HS-27A (cell line): ENCODE data around the gene RPS23.
"Not testable (repeated sequence)": the region's sequence is repeated elsewhere in the genome, so short reads cannot be mapped to it uniquely, and the experiment has no call there.

Experiments used
- DNase-seq: peaks from one replicate; pipeline ENCODE4 v3.0.0-alpha.2; 2012; ENCODE audit warnings: low read depth, missing footprints

RPS23 gene

DNA sequence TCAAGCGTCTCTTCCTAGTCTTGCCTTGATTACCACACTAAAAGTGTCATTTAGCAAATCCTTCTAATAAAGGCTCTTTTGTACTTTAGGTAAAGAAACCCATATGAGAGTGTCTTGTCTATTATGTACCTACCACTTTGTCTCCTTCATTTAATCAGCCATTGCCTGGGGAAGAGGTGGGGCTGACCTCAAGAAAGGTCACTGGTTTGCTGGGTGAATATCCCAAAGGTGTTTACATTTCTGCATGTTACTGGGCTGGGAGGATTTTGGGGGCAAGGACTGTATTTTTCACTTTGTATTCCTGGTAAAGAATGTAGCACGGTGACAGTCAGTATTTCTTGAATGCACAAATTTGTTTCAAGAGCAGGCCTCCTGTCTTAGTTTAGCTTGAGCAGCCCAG is 11.9 kb upstream of the RPS23 start:
- DNase-seq, result no peak

DNA sequence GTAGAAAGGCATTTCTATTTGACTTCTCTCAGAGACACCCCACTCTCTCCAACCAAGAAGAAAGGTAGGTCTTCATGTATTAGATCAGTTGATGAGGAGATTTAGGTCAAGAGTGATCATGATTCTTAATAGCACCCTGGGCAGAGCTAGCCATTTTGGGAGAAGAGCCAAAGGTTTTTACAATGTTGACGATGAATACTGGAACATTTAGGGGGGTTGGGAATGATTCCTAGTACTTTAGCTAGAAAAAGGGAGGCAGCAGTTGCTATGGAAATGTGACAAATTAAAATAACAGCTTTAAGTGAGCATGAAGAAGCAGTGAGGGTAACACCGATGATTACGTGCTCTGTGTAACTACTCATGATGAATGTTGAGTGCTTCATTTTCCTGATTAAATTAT is 9.5 kb upstream of the RPS23 start:
- DNase-seq, result no peak

DNA sequence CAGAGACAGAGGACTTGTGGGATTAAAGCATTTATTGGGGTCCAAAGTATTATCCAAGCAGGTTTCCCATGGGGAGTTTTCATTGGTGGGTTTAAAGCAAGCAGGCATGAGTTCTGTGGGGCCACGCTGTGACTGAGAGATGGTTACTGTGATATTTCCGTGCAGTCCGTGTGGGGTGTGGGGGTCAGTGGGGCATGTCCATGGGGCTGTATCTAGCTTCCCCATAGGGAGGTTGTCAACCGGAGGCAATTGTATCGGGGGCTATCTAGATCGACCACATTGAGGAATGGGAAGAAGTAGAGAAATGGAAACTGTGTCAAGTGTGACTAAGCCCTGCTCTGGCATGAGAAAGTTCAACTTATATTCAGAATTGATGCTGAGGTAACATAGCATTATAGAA is 7.1 kb upstream of the RPS23 start:
- DNase-seq, result no peak

DNA sequence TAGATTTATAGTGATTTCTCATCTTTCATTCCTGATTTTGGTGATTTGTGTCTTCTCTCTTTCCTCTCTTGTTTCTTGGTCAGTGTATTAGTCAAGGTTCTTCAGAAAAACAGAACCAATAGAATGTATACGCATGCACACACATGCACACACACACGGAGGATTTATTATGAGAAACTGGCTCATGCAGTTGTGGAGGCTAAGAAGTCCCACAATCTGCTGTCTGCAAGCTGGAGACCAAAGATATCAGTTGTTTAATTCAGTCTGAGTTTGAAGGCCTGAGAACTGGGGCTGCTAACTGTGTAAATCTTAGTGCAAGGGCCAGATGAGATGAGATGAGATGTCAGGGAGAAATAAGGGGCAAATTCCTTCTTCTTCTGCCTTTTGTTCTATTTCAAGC is 5.7 kb upstream of the RPS23 start:
- DNase-seq, result no peak

DNA sequence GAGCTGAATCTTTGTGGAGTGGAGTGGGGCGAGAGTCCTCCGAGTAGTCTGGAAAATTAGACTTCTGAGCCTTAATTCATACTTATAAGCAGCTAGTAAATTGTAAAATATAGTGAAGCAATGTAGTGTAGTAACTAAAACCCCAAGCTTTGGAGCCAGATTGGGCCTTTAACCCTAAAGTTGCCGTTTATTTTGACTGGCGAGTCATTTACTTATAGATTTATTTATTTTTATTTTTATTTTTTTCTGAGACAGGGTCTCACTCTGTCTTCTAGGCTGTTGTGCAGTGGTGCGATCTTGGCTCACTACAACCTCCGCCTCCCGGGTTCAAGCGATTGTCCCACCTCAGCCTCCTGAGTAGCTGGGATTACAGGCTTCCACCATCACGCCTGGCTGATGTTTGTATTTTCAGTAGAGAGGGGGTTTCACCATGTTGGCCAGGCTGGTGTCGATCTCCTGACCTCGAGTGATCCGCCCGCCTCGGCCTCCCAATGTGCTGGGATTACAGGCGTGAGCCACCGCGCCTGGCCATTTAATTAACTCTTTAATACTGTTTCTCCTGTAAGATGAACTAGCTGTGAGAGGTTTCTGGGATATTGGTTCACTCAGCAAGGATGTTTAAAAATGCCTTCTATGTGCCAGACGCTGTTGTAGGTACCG is 687 bp upstream of the RPS23 start:
- no peak for DNase-seq

DNA sequence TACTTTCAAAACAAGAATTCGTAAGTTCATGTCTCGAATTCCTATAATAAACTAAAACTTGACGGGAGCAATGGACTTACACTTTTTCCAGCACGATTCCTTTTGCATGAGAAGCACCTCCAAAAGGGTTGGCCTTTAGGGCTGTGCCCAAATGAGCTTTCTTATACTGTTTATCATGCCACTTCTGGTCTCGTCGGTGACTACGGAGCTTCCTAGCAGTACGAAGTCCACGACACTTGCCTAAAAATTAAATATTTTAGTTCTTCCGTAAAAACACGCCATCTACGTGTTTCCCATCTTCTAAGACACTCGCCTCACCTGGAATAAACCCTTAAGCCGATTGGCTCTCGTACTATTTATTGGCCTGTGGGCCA is 554 bp downstream of the RPS23 start:
- no peak for DNase-seq

DNA sequence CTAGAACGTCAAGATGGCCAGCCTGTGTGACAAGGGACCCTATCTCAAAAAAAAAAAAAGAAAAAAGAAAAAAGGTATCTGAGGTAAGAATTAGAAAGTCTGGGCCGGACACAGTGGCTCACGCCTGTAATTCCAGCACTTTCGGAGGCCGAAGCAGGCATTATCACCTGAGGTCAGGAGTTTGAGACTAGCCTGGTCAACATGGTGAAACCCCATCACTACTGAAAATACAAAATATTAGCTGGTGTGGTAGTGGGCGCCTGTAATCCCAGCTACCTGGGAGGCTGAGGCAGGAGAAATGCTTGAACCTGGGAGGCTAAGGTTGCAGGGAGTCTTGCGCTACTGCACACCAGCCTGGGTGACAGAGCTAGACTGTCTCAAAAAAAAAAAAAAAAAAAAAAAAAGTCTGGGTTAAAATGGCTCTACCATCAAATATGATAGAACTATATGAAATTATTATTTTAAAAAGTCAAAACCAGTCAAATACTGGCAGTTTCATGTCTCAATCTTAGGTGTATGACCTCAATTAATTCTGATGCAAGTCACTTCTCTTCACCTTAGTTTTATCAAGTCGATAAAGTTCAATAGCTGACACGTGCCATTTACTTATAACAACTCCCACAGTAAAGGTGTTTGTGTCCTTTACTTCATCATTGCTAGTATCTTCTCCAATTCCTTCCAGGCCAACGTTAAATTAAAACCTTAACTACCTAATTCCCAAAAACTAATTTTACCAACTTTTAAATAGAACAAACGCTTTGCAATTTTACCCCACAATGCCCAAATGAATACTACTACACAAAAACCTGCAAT is 1.1 kb downstream of the RPS23 start:
- no peak for DNase-seq

DNA sequence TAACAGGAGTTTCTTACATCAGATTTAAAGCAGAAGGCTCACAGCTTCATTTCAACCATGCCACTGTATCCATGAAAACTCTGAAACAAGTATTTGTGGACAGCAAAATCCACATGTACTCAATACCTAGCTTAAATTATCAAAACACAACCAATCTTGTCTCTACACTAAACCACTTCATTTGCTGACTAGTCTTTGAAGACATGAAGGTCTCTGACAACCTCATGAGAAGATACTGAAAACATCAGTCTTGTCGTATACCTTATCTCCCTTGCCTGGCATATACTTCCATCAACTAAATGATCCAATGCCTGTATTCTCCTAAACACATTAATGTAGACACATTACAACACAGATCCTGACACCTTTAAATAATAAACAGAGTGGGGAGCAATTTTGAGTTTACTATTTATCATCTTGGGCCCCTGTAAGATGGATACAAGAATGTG is 2.9 kb downstream of the RPS23 start:
- no peak for DNase-seq

DNA sequence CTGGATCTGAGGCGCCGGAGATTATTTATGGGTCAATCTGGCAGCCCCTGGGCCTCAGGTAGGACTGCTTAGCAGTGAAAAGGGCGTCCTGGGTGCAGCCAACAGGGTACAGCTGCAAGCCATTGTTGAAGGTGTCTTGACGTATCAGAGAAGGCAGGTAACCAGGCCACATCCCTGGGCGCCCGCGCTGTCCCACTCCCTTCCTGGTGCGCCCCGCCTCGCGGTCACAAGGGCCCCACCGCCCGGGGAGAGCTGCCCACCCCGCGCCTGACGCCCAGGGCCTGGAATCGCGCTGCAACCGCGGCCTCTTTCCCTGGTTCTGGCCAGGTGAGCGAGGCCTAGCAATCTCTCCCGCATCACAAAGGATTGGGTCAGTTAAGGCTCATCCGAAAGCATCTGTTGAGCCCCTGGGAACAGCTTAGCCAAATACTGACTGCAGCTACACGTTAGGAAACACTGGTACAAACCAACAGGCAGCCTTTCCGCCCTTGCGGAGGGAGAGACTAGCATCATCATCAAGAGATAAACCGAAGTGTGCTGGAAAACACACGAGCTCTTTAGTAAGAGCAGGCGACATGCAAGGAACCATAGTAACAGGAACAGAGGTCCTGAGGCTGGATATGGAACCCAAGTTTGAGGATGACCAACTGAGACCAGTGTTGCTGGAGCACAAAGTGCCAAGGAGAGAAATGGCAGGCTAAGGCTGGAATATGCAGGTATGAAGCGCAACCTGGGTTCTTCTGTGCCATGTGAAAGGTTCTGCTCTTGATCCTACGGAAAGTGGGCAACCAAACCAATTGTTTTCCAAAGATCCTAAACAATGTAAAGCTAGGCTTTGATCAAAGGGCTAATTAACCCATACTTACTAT is 3.6 kb downstream of the RPS23 start:
- DNase-seq, result no peak

DNA sequence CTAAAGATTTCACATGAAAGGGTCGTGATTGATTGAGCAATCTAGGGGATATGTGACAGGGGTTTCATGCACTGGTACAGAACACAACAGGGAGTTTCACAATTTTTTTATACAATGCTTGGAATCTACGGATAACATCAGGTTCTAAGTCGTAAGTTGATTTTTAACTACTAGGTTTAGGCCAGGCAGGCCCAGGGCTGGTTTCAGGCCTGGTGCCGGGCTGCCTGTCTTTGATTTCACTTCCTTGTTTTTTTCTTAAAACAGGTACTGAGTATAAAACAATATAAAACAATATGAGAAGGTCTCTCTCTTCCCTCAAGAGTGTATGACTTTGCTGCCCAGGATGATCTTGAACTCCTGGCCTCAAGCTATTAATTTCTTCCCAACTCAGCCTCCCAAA is 4.7 kb downstream of the RPS23 start:
- DNase-seq, result not testable (repeated sequence)

DNA sequence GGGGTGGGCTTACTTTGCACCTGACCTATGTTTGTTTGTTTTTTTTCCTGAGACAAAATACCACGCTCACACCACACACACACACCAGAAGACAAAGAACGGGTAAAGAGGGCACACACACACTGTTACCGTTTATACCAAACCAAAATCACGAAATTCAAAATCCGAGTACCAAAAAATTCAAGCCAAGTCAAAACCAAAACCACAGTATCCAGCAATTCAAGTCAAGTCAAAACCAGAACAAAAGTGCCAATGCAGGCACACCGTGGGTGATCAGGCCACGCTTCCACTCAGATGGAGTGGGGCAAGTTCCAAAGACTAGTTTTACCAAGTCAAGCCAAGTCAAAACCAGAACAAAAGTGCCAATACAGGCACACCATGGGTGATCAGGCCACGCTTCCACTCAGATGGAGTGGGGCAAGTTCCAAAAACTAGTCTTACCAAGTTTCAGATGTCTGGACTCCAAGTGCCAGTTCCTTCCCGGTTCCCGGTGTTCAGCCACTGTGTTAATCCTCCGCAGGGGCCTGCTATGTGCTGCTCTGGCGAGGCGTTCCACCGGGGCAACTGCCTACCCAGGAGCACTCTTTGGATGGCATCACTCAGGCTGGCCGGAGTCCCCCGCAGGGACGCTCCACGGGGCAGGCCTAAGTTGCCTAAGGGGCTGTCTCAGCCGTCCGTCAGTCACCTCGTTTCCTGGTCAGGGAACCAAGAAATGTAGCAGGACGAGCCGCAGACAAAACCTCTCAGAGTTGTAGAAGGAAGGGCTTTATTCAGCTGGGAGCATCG is 5.4 kb downstream of the RPS23 start:
- DNase-seq, result not testable (repeated sequence)

DNA sequence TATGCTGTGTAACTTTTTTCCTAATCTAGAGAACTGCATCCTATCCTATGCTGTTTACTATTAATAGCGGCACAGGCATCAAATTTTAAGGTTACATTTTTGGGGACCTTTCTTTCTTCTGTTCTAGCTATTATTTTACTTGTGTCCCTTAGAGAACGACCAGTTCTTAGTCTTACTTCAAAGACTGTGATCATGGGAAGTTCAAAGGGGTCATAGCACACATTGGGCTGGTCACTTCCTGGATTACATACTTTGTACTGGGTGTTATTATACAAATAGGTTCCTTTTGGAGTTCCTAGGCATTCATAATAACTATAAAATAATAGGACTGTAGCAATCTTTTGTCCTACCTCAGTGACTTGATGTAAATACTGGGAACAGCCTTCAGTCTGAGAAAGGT is 8.8 kb downstream of the RPS23 start:
- DNase-seq, result not testable (repeated sequence)

DNA sequence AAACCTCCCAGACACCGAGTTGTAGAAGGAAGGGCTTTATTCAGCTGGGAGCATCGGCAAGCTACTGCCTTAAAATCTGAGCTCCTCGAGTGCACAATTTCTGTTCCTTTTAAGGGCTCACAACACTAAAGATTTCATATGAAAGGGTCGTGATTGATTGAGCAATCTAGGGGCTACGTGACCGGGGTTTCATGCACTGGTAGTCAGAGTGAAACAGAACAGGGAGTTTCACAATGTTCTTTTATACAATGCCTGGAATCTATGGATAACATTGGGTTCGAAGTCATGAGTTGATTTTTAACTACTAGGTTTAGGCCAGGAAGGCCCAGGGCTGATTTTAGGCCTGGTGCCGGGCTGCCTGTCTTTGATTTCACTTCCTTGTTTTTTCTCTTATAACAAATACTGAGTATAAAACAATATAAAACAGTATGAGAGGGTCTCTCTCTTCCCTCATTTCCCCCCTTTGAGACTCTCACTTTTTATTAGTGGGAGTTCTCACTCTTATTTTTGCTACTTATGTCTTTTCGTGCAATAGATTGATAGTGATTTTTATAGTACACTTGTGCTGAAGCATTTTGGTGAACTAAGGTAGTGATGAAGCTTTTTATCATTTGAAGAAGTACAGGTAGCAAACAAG is 10.7 kb downstream of the RPS23 start:
- not testable (repeated sequence) for DNase-seq

DNA sequence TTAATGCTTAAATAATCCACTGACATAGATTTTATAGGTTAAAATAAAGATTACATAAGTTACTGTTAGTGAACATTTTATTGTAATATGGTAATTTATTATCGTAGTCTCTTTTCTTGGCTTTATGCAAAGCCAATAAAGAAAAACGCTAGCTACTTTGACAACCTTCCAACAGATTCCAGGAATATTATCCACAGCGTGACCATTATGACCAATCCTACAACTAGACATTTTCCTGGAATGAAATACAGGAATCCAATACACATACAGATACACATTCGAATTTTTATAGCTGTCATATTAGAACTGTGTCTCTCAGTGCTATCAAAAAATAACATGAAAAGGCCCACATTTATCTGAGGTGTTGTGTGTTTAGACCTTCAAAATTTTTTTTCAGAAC is 13.1 kb downstream of the RPS23 start:
- DNase-seq, result no peak

DNA sequence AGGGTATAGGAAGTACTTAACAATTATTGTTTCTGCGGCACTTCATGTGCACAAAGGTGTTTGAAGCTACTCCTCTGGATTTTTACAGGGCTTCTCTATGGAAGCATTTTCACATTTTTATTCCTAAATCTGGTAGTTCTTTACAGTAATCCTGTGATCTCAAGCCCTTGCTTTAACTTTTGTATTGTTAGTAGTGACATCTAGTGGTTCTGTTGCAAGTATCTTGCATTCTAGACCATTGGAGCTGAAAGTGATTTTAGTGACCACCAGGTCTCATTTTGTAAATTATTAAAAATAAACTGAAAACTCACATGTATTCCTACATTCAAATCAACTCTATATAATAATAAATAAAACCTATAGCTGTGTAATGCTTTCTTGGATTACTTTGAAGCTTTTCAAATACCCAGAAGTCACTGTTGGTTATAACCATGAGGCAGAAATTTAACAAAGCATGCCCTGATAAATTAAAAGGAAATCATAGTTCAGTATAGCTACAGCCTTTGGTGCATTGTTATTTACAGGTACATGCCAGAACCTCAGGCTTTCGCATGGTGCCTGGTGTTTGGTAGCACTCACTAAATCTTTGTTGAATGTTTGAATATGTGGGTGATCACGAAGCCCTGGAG is 18.9 kb downstream of the RPS23 start:
- DNase-seq, result no peak

DNA sequence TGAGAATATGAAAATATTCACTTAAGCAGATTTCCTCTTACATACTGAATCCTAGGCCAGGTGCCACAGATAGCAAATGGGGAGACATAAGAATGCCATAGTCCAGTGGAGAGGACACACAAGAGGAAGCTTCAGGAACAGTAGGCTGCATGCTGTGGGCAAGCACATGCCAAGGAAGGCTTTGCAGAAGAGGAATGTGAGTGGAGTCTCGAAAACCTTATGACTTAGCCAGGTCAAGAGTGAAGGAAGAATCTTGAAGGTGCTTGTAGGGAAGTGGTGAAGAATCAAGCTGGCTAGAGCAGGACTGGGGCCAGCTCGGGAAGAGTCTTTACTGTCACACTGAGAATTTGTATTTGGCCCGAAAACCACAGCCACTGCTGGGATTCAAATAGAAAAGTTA is 20.4 kb downstream of the RPS23 start:
- no peak for DNase-seq

DNA sequence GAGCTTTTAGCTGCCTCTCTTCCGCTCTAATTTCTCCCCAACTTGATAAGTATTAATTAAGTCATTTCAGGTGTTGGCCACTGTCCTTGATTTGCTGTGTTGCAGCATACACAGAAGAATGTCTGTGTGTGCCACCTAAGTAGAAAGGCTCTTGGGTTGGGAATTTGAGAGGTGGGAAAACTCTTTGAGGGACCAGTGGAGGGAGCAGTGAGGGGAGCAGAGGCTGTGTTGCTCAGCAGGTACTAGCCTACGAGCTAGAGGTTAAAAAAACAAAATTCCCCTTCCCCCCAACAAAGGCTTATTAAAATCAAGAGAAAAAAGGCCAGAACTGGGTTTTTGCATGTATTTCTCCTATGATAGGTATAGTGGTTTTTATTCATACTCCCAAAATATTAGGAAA is 20.9 kb downstream of the RPS23 start:
- DNase-seq, result no peak

DNA sequence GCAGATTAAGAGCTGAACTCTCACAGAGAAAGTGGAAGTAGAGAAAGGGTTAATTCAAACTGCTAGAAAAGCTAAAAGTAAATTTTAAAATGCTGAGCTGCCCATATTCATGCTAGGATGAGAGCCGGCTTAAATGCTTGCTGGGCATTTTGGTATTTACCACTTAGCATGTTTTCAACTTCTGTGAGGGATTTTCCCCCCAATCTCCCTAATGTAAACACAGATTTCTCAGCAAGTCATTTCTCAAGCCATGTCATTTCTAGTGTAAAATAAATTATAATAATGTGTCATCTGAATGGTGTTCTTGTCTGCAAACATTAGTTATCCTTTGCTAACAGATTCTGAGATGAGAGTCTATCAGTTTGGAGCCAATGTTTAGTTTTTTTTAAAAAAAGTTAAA is 22.3 kb downstream of the RPS23 start:
- DNase-seq, result no peak

DNA sequence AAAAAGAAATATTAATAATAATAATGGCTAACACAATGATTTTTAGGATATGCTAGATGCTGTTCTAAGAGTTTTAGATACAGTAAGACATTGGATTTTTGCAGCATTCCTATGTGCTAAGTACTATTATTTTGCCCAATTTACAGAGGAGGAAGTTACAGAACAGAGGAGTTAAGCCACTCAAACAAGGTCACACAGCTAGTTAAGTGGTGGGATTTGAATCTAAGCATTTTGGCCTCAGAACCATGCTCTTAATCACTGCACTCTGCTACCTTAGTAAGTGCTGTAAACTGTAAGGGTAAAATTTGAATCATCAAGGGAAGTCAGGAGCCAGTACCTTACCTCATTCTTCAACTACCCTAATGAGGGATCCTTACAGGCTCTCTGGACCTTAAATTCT is 25.4 kb downstream of the RPS23 start:
- DNase-seq, result no peak

DNA sequence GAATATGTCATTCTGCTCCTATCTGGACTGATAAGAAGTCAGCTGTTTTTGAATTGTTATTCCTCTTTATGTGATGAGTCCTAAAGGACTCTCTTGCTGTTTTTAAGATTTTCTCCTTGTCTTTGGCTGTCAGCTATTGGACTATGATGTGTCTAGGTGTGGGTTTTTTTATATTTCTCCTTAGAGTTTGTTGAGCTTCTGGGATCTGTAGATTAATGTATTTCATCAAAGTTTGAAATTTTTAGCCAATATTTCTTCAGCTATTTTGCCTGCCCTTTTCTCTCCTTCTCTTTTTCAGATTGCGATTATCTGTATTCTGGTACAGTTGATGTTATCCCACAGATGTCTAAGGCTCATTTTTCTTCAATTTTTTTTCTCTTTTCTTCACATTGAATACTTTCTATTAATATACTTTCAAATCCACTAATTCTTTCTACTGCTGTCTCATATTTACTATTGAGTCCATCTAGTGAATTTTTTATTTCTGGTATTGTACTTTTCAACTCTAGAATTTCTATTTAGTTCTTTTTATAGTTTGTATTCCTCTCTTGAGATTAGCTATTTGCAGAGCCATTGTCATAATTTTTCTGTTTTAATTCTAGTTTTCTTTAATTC is 31.1 kb downstream of the RPS23 start:
- DNase-seq, result no peak
